ENCODE data around the gene LRRC2.

Gene LRRC2

DNA sequence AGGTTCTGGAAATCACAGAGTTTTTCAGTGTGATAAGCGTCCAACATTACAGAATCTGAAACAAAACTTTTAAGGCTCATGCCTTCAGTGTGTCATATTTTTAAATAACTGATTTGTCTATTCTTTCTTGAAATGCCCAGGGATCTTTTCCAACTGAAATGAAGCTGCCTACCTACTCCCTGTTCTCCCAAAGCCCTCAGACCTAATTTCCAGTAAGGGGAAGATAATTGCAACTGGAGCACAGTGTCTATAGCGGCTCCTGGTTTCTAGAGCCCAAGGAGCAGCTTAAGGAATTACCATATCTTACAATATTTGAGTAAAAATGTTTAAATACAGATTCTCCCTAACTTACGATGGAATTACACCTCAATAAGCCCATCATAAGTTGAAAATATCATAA lies 33.0 kb downstream of the LRRC2 start:
- H3K9me3 ChIP-seq (ENCODE audit: insufficient read depth, low read depth, low read length): no peaks in the 10 kb centered on the region
- TF ChIP-seq EZH2phosphoT487 (IDR thresholded peaks at IDR 0.05; ENCODE audit: borderline replicate concordance): no peak
- TF ChIP-seq, protein P1, sequence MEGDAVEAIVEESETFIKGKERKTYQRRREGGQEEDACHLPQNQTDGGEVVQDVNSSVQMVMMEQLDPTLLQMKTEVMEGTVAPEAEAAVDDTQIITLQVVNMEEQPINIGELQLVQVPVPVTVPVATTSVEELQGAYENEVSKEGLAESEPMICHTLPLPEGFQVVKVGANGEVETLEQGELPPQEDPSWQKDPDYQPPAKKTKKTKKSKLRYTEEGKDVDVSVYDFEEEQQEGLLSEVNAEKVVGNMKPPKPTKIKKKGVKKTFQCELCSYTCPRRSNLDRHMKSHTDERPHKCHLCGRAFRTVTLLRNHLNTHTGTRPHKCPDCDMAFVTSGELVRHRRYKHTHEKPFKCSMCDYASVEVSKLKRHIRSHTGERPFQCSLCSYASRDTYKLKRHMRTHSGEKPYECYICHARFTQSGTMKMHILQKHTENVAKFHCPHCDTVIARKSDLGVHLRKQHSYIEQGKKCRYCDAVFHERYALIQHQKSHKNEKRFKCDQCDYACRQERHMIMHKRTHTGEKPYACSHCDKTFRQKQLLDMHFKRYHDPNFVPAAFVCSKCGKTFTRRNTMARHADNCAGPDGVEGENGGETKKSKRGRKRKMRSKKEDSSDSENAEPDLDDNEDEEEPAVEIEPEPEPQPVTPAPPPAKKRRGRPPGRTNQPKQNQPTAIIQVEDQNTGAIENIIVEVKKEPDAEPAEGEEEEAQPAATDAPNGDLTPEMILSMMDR (conservative IDR thresholded peaks at IDR 0.05; ENCODE audit: low read length): no peak
- H3K79me2 ChIP-seq (ENCODE audit: insufficient read depth, low read length): no peaks in the 10 kb centered on the region
- no peaks in the 10 kb centered on the region for H4K20me1 ChIP-seq (ENCODE audit: insufficient read depth, low read length, poor library complexity, severe bottlenecking)
- no peaks in the 10 kb centered on the region for H3K9me2 ChIP-seq (replicated peaks; ENCODE audit: low read depth, low read length)
- no peaks in the 10 kb centered on the region for H3F3A ChIP-seq (ENCODE audit: low read depth)
- no peak overlapping the region for H3K9ac ChIP-seq (ENCODE audit: low read depth, low read length, poor library complexity, severe bottlenecking)
- no peaks in the 10 kb centered on the region for H3K27me3 ChIP-seq (ENCODE audit: insufficient read depth, low read length, poor library complexity, severe bottlenecking)
- no peak overlapping the region for H3K4me3 ChIP-seq (ENCODE audit: low read length, poor library complexity, severe bottlenecking)
- H3K4me1 ChIP-seq (ENCODE audit: insufficient read depth, low read length, poor library complexity, severe bottlenecking): peaks cover 42% of the 10 kb centered on the region
- no peak overlapping the region for H3K4me2 ChIP-seq (ENCODE audit: low read depth, low read length, poor library complexity, severe bottlenecking)
- H3K36me3 ChIP-seq (ENCODE audit: insufficient read depth, low read length): no peaks in the 10 kb centered on the region
- peak overlapping the region; percentile 14; the same call in 1 of the 2 replicates for H2AFZ ChIP-seq (ENCODE audit: low read length)

DNA sequence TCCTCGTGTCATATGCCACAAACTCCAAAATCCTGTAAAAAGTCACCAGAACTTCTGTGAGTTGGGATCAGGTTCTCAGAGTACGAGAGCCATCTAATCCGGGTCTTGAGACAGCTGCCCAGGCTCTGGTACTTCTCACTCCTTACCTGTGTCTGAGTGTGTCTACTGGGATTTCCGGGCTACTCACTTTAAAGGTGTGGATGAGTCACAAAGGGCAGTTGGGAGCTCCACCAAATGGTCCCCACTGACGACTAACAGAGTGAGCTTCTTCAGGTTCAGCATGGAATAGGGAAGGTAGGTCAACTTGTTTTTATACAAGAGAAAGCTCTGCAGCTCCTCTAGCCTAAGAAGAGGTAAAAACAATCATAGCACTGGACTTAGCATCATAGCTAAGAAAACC lies 38.9 kb downstream of the LRRC2 start:
- TF ChIP-seq EZH2phosphoT487 (IDR thresholded peaks at IDR 0.05; ENCODE audit: borderline replicate concordance): no peak
- TF ChIP-seq, protein P1 (conservative IDR thresholded peaks at IDR 0.05; ENCODE audit: low read length): no peak
- H3K9me2 ChIP-seq (replicated peaks; ENCODE audit: low read depth, low read length): no peaks in the 10 kb centered on the region
- no peaks in the 10 kb centered on the region for H4K20me1 ChIP-seq (ENCODE audit: insufficient read depth, low read length, poor library complexity, severe bottlenecking)
- peaks cover 19% of the 10 kb centered on the region for H3K4me1 ChIP-seq (ENCODE audit: insufficient read depth, low read length, poor library complexity, severe bottlenecking)
- H3K36me3 ChIP-seq (ENCODE audit: insufficient read depth, low read length): no peaks in the 10 kb centered on the region
- H2AFZ ChIP-seq (ENCODE audit: low read length): no peak overlapping the region
- H3K79me2 ChIP-seq (ENCODE audit: insufficient read depth, low read length): no peaks in the 10 kb centered on the region
- no peaks in the 10 kb centered on the region for H3K9me3 ChIP-seq (ENCODE audit: insufficient read depth, low read depth, low read length)
- H3K9ac ChIP-seq (ENCODE audit: low read depth, low read length, poor library complexity, severe bottlenecking): no peak overlapping the region
- no peaks in the 10 kb centered on the region for H3K27me3 ChIP-seq (ENCODE audit: insufficient read depth, low read length, poor library complexity, severe bottlenecking)
- no peak overlapping the region for H3K4me2 ChIP-seq (ENCODE audit: low read depth, low read length, poor library complexity, severe bottlenecking)
- H3F3A ChIP-seq (ENCODE audit: low read depth): no peaks in the 10 kb centered on the region
- no peak overlapping the region for H3K4me3 ChIP-seq (ENCODE audit: low read length, poor library complexity, severe bottlenecking)

DNA sequence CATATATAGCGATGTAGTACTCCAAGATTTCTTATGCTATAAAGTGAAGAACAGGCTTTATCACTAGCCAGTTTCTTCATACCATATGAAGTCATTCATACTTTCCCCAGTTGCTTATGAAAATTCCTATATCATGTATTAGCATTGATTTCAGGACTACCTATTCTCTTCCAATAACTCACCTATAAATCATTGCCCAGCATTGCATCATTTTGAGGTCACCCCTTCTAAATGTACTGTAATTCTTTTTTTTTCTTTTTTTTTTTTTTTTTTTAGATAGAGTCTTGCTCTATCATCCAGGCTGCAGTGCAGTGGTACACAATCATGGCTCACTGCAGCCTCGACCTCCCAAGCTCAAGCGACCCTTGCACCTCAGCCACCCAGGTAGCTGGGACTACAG lies 41.3 kb downstream of the LRRC2 start:
- no peaks in the 10 kb centered on the region for H4K20me1 ChIP-seq (ENCODE audit: insufficient read depth, low read length, poor library complexity, severe bottlenecking)

More for the DNA sequence above, 41.3 kb downstream of the LRRC2 start:
- TF ChIP-seq EZH2phosphoT487 (IDR thresholded peaks at IDR 0.05; ENCODE audit: borderline replicate concordance): no peak
- TF ChIP-seq, protein P1 (conservative IDR thresholded peaks at IDR 0.05; ENCODE audit: low read length): no peak
- no peaks in the 10 kb centered on the region for H3K9me2 ChIP-seq (replicated peaks; ENCODE audit: low read depth, low read length)
- H3K9ac ChIP-seq (ENCODE audit: low read depth, low read length, poor library complexity, severe bottlenecking): no peak overlapping the region
- H3K4me1 ChIP-seq (ENCODE audit: insufficient read depth, low read length, poor library complexity, severe bottlenecking): peaks cover 14% of the 10 kb centered on the region
- H3K4me3 ChIP-seq (ENCODE audit: low read length, poor library complexity, severe bottlenecking): no peak overlapping the region
- H3K27me3 ChIP-seq (ENCODE audit: insufficient read depth, low read length, poor library complexity, severe bottlenecking): no peaks in the 10 kb centered on the region
- no peak overlapping the region for H2AFZ ChIP-seq (ENCODE audit: low read length)
- no peaks in the 10 kb centered on the region for H3K79me2 ChIP-seq (ENCODE audit: insufficient read depth, low read length)
- no peaks in the 10 kb centered on the region for H3K9me3 ChIP-seq (ENCODE audit: insufficient read depth, low read depth, low read length)
- no peaks in the 10 kb centered on the region for H3K36me3 ChIP-seq (ENCODE audit: insufficient read depth, low read length)
- no peak overlapping the region for H3K4me2 ChIP-seq (ENCODE audit: low read depth, low read length, poor library complexity, severe bottlenecking)
- no peaks in the 10 kb centered on the region for H3F3A ChIP-seq (ENCODE audit: low read depth)
